Progenitor cell of endocrine pancreas (in vitro differentiated cells): Measurements from ENCODE around the gene SORCS2. TPM values are rescaled to one million over a fixed set of nuclear protein-coding genes. Genes with fewer than 3 reads are reported as not detected.

Experiments used
- DNase-seq: peaks from one replicate; pipeline ENCODE4 v3.0.0; 2021; ENCODE audit warnings: low spot score; ENCODE audit not compliant: unreplicated experiment
- H3K27ac Mint-ChIP-seq: 2 replicates; pipeline ENCODE4 v1.8.0; 2021; ENCODE audit warnings: mild to moderate bottlenecking, moderate library complexity, mixed read lengths
- H3K27me3 Mint-ChIP-seq: 2 replicates; pipeline ENCODE4 v1.8.0; 2021; ENCODE audit warnings: mixed read lengths
- H3K36me3 Mint-ChIP-seq: 2 replicates; pipeline ENCODE4 v1.8.0; 2022; ENCODE audit warnings: mixed read lengths; ENCODE audit not compliant: insufficient read depth
- H3K4me1 Mint-ChIP-seq: 2 replicates; pipeline ENCODE4 v1.8.0; 2021; ENCODE audit warnings: low read depth, mixed read lengths
- H3K4me3 Mint-ChIP-seq: 2 replicates; pipeline ENCODE4 v1.8.0; 2021; ENCODE audit warnings: low read depth, mild to moderate bottlenecking, moderate library complexity, mixed read lengths
- H3K9me3 Mint-ChIP-seq: 2 replicates; pipeline ENCODE4 v1.8.0; 2021; ENCODE audit warnings: low read depth, mixed read lengths
- total RNA-seq: library from RNA; stranded (reverse); gene quantifications from 2 replicates; pipeline ENCODE4 v1.2.1, GENCODE V29; 2021
- TF ChIP-seq, protein P1 (sequence below): fragments of 200-600 bp; sonication (generic); IDR thresholded peaks from one replicate; pipeline ENCODE4 v1.5.0; 2021; ENCODE audit warnings: antibody characterized with exemption, mild to moderate bottlenecking; ENCODE audit not compliant: unreplicated experiment

The SORCS2 gene
- total RNA-seq, 1 donor from 2014 or later: 2.2 TPM

DNA sequence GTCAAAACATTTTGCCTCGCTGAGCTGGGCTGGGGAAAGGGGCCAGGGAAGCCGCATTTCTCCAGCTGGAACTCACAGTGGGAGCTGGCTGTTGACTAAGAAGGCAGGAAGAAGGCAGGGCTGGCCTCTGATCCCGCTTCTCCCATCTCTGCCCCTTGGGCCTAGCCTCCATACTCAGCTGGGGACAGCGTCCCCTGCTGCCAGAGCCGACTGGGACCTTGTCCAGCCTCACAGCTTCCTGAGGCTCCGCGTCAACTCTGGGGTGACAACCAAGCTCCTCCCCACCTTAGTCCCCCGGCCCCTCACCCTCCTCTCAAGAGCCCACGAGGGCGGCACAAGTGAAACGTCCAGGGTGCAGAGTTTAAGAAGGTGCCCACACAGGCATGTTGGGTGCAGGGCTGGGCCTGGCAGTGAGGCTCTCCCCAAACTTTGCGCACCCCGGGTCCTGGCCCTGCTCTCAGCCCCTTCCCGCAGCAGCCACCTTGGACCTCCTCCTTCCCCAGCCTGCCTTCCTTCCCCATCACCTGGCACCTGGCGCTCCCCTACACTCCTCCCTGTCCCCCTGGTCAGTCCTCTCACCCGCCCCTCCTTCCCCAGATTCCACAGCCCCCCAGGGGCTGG lies 141.6 kb downstream of the SORCS2 start:
- H3K4me1 Mint-ChIP-seq: no peaks in the 10 kb centered on the region
- TF ChIP-seq, protein P1, sequence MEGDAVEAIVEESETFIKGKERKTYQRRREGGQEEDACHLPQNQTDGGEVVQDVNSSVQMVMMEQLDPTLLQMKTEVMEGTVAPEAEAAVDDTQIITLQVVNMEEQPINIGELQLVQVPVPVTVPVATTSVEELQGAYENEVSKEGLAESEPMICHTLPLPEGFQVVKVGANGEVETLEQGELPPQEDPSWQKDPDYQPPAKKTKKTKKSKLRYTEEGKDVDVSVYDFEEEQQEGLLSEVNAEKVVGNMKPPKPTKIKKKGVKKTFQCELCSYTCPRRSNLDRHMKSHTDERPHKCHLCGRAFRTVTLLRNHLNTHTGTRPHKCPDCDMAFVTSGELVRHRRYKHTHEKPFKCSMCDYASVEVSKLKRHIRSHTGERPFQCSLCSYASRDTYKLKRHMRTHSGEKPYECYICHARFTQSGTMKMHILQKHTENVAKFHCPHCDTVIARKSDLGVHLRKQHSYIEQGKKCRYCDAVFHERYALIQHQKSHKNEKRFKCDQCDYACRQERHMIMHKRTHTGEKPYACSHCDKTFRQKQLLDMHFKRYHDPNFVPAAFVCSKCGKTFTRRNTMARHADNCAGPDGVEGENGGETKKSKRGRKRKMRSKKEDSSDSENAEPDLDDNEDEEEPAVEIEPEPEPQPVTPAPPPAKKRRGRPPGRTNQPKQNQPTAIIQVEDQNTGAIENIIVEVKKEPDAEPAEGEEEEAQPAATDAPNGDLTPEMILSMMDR: no peak
- peaks cover 21% of the 10 kb centered on the region for H3K27me3 Mint-ChIP-seq
- no peak for DNase-seq
- no peak overlapping the region for H3K4me3 Mint-ChIP-seq
- no peak overlapping the region for H3K27ac Mint-ChIP-seq
- no peaks in the 10 kb centered on the region for H3K9me3 Mint-ChIP-seq
- H3K36me3 Mint-ChIP-seq: no peaks in the 10 kb centered on the region

DNA sequence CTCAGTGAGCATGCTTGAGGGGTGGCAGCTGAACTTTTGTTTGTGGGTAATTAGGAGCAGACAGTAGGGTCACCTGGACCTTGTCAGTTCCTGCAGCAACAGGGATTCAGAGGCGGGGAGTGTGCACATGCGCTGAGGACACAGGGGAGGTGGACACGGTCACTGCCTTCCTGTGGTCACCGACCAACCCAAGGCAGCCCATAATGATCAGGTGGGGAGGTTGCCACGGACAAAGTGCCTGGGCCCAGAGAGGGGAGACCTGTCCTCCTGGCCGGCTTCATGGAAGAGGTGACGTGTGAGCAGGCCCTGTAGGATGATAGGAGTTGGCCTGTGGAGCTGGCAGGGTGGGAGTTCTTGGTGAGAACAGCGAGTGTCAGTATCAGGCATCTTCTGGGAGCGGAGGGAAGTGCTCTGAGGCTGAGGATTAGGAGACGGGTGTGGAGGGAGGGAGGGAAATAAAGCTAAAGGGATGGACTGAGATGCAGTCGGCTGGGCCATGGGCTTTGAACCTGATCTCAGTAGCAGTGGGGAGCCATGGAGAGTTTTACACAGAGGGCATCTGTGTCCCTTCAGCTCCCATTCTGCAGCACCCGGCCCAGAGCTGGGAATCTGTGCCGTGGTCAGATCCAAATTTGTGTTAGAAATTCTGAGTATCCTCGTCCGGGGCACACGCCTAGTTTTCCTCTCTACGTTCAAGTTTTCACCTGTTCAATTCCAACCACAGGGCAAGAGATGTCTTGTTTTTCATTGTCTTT lies 142.4 kb downstream of the SORCS2 start:
- no peaks in the 10 kb centered on the region for H3K9me3 Mint-ChIP-seq
- peaks cover 21% of the 10 kb centered on the region for H3K27me3 Mint-ChIP-seq
- H3K27ac Mint-ChIP-seq: no peak overlapping the region
- TF ChIP-seq, protein P1: no peak
- no peak overlapping the region for H3K4me3 Mint-ChIP-seq
- H3K4me1 Mint-ChIP-seq: no peaks in the 10 kb centered on the region
- no peak for DNase-seq
- H3K36me3 Mint-ChIP-seq: no peaks in the 10 kb centered on the region

DNA sequence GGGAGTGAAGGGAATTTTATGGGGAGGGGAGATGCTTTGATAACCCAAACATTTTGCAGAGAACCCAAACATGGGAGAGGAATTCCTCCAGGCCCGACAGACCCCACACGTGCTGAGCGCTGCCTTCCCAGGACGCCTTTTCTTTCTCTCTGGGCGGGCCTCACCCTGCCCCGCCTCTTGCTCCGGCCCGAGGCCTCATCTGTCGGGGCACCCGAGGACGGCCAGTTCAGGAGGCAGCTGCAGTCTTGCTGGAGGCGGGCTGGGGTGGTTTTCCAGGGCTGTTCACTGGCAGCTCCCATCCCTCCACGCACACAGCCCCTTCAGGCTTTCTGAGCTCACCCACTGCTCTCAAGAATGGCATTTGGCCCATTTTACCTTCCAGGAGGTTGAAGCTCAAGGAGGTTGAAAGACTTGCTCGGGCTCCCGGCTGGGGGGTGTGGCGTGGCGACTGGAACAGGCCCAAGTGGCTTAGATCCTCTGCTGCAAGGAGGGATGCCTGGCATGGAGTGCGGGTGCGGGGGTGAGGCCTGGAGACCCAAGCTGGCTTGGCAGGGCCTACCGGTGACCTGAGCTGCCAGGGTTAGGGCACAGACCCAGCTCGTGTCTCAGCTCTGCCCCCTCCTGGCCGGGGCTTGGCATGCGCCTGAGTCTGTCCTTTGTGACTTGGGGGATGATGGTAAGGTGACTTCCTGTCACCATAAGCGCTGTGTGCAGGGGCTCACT lies 143.2 kb downstream of the SORCS2 start:
- H3K9me3 Mint-ChIP-seq: no peaks in the 10 kb centered on the region
- TF ChIP-seq, protein P1: peak; percentile 69
- H3K4me1 Mint-ChIP-seq: no peaks in the 10 kb centered on the region
- H3K27me3 Mint-ChIP-seq: peaks cover 21% of the 10 kb centered on the region
- peak; percentile 57 for DNase-seq
- no peaks in the 10 kb centered on the region for H3K36me3 Mint-ChIP-seq
- H3K4me3 Mint-ChIP-seq: no peak overlapping the region
- H3K27ac Mint-ChIP-seq: no peak overlapping the region

DNA sequence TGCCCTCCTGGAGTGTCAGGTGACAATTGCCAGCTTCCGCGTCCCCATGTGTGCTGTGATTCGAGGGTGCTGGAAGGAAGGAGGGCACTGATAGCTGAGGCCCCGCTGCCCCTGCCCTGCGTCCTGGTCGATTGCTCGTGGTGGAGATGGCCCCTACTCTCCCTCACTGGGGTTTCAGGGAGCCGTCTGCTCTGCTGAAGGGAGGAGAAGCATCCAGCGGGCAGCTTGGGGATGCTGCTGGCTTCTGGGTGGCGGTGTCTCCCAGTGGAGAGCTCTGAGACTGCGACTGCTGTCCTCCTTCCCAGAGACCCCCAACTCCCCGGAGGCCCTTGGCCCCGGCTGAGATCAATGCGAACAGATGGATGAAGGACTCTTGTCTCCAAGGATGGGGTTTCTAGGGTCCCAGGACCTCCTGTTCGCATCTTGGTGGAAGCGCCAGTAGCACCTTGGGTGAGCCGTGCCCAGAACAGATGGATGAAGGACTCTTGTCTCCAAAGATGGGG lies 143.8 kb downstream of the SORCS2 start:
- TF ChIP-seq, protein P1: no peak
- H3K9me3 Mint-ChIP-seq: no peaks in the 10 kb centered on the region

DNA sequence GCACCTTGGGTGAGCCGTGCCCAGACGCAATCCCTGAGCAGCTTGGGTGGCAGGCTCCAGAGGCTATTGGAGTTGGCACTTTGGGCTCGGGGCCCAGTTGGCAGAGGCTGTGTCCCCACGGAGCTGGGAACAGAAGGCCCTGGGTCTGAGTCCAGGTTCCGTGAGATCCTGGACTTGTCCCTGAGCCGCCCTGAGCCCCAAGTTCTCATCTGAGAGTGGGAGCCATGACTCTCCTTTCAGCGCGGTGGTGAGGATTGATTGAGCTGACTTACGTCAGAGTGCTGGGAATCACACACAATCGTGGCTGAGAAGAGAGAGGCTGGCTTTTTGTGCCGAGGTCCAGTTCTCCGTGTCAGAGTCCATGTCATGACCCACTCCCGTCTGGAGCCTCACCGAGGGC lies 144.4 kb downstream of the SORCS2 start:
- TF ChIP-seq, protein P1: no peak
- Mint-ChIP-seq H3K4me3 (no peak overlapping the region), H3K9me3 (no peaks in the 10 kb centered on the region), H3K4me1 (no peaks in the 10 kb centered on the region), H3K27ac (no peak overlapping the region), H3K27me3 (peaks cover 14% of the 10 kb centered on the region), H3K36me3 (no peaks in the 10 kb centered on the region)
- no peak for DNase-seq

More for the DNA sequence above, 143.8 kb downstream of the SORCS2 start:
- Mint-ChIP-seq H3K27ac (no peak overlapping the region), H3K4me1 (no peaks in the 10 kb centered on the region), H3K27me3 (peaks cover 20% of the 10 kb centered on the region), H3K4me3 (no peak overlapping the region), H3K36me3 (no peaks in the 10 kb centered on the region)
- no peak for DNase-seq
